Endothelial cell of umbilical vein (primary cell): Measurements from ENCODE around the gene NUP214. TPM values are rescaled to one million over a fixed set of nuclear protein-coding genes. Genes with fewer than 3 reads are reported as not detected.

Source experiments
- BruUV-seq: library from RNA; stranded (reverse); fragments of 400-500 nt; replicated peaks from 2 replicates; lab custom pipeline; 2021; lab: Mats Ljungman, UMichigan
- CTCF ChIA-PET: fragments of 300-600, 350-600 bp; sonication (Branson Sonifier 250); formaldehyde crosslinking; loops from one replicate; lab custom pipeline; 2021; ENCODE audit warnings: antibody characterized with exemption, inconsistent platforms; lab: Charles Lee
- POLR2A ChIA-PET: fragments of 300-600, 350-600 bp; sonication (Branson Sonifier 250); formaldehyde crosslinking; loops from one replicate; lab custom pipeline; 2021; ENCODE audit warnings: antibody characterized with exemption, inconsistent platforms; lab: Charles Lee
- DNase-seq: peaks from one replicate; pipeline ENCODE4 v3.0.0-alpha.2; 2011; ENCODE audit warnings: low read depth, low spot score
- FAIRE-seq: peaks from 2 replicates; lab custom pipeline; 2011; peaks lifted over from hg19 to GRCh38; lab: Jason Lieb, UNC
- H2AFZ ChIP-seq: 2 replicates; pipeline ENCODE4 v1.6.0; 2012; ENCODE audit warnings: low read depth, low read length, control low read depth, inconsistent platforms
- H3K27ac ChIP-seq: 2 replicates; pipeline ENCODE4 v1.5.1; 2011; ENCODE audit warnings: low read depth, mild to moderate bottlenecking, control low read depth, low read length, moderate library complexity; ENCODE audit not compliant: insufficient read depth
- H3K27me3 ChIP-seq, 2 experiments: 2 replicates each; pipeline versions ENCODE4 v1.6.0 to v1.6.1; 2011; ENCODE audit warnings: low read length in 2 of 2, mixed read lengths in 1 of 2; ENCODE audit not compliant: control insufficient read depth in 2 of 2, insufficient read depth in 2 of 2
- H3K36me3 ChIP-seq, 2 experiments: 2 replicates in 1 of 2; 3 replicates in 1 of 2; pipeline ENCODE4 v1.5.1; 2011; ENCODE audit warnings: low read length in 2 of 2, mild to moderate bottlenecking in 1 of 2, moderate library complexity in 1 of 2; ENCODE audit not compliant: control insufficient read depth in 2 of 2, insufficient read depth in 2 of 2; ENCODE audit errors: extremely low read depth in 1 of 2
- H3K4me1 ChIP-seq: 3 replicates; pipeline ENCODE4 v1.5.1; 2011; ENCODE audit warnings: mild to moderate bottlenecking, low read length; ENCODE audit not compliant: control insufficient read depth, insufficient read depth; ENCODE audit errors: extremely low read depth
- H3K4me2 ChIP-seq: 2 replicates; pipeline ENCODE4 v1.6.1; 2011; ENCODE audit warnings: low read length, control low read depth, mixed read lengths; ENCODE audit not compliant: insufficient read depth
- H3K4me3 ChIP-seq, 3 experiments: fragments of 200-600 bp in 1 of 3; sonication (generic), shearing (Covaris generic) in 1 of 3; replicated peaks in 1 of 3; 2 replicates each; pipeline ENCODE4 v1.5.1; 2011 to 2016; ENCODE audit warnings: control low read depth in 3 of 3, low read length in 3 of 3, mild to moderate bottlenecking in 2 of 3, inconsistent platforms in 1 of 3, low read depth in 1 of 3, moderate library complexity in 1 of 3; ENCODE audit not compliant: insufficient read depth in 1 of 3
- H3K79me2 ChIP-seq: 2 replicates; pipeline ENCODE4 v1.6.0; 2012; ENCODE audit warnings: low read length, inconsistent platforms; ENCODE audit not compliant: control insufficient read depth, insufficient read depth
- H3K9ac ChIP-seq: replicated peaks from 2 replicates; pipeline ENCODE3; 2011; ENCODE audit warnings: low read length, control low read depth; ENCODE audit not compliant: insufficient read depth; ENCODE audit errors: extremely low read depth
- H3K9me1 ChIP-seq: replicated peaks from 3 replicates; pipeline ENCODE4 v1.6.0; 2011; ENCODE audit warnings: mild to moderate bottlenecking, low read length; ENCODE audit not compliant: control insufficient read depth, insufficient read depth; ENCODE audit errors: extremely low read depth
- H3K9me3 ChIP-seq: replicated peaks from 2 replicates; pipeline ENCODE4 v1.5.1; 2012; ENCODE audit warnings: low read length, inconsistent platforms; ENCODE audit not compliant: control insufficient read depth, insufficient read depth
- H4K20me1 ChIP-seq: replicated peaks from 2 replicates; pipeline ENCODE3; 2011; ENCODE audit warnings: mild to moderate bottlenecking, low read length; ENCODE audit not compliant: control insufficient read depth, insufficient read depth; ENCODE audit errors: extremely low read depth
- EZH2 ChIP-seq: IDR thresholded peaks from 2 replicates; pipeline ENCODE4 v1.6.1; 2012; ENCODE audit warnings: borderline replicate concordance, low read depth, mild to moderate bottlenecking, moderate library complexity, low read length, inconsistent platforms; ENCODE audit not compliant: severe bottlenecking
- FOS ChIP-seq: IDR thresholded peaks from 2 replicates; pipeline ENCODE4 v1.6.1; 2011; ENCODE audit warnings: mild to moderate bottlenecking, low read length, moderate library complexity, borderline replicate concordance; ENCODE audit not compliant: insufficient read depth
- GATA2 ChIP-seq: IDR thresholded peaks from 2 replicates; pipeline ENCODE4 v1.7.0; 2011; ENCODE audit warnings: low read depth, mild to moderate bottlenecking, moderate library complexity, mixed read lengths, low read length; ENCODE audit not compliant: insufficient read length, insufficient read depth
- JUN ChIP-seq: IDR thresholded peaks from 2 replicates; pipeline ENCODE4 v1.6.1; 2011; ENCODE audit warnings: borderline replicate concordance, low read depth; ENCODE audit not compliant: insufficient read length, insufficient read depth
- MYC ChIP-seq: IDR thresholded peaks from one replicate; pipeline ENCODE4 v1.6.1; 2011; ENCODE audit warnings: mild to moderate bottlenecking, low read depth, low read length
- POLR2A ChIP-seq: IDR thresholded peaks from 2 replicates; pipeline ENCODE4 v1.6.1; 2012; ENCODE audit warnings: low read depth, mild to moderate bottlenecking, control low read depth, low read length
- POLR2AphosphoS5 ChIP-seq: IDR thresholded peaks from 2 replicates; pipeline ENCODE4 v1.6.1; 2012; ENCODE audit warnings: low read depth, mild to moderate bottlenecking, control low read depth, low read length, moderate library complexity; ENCODE audit not compliant: insufficient read depth
- dilution Hi-C: fragments of 300-500 bp; cut with MboI; formaldehyde crosslinking; loops from one replicate; pipeline ENCODE4 v1.15.0; 2019; ENCODE audit warnings: low sequenced_read_pairs; ENCODE audit not compliant: extremely low pct_ligation_motif_present
- intact Hi-C: fragments of 100-400 bp; cut with micrococcal nuclease; formaldehyde crosslinking; loops from one replicate; pipeline ENCODE4 v1.10.0; 2022
- polyA plus RNA-seq, 4 experiments: library from polyadenylated mRNA; depleted of rRNA in 3 of 4; stranded (reverse) in 3 of 4; unstranded in 1 of 4; fragments of >200 nt; gene quantifications; 2 replicates each; pipeline versions ENCODE4 v1.2.1 to v1.2.3, GENCODE V29; 2011 to 2012; ENCODE audit warnings: missing spikeins in 1 of 4
- total RNA-seq: library from RNA; stranded (reverse); gene quantifications from 2 replicates; pipeline ENCODE4 v1.2.3, GENCODE V29; 2021
- TF ChIP-seq, protein P1 (sequence below), 2 donors: IDR thresholded peaks; 1 replicate in 1 of 2; 2 replicates in 1 of 2; pipeline ENCODE4 v1.5.1; 2011; ENCODE audit warnings: low read length in 2 of 2, mild to moderate bottlenecking in 2 of 2, moderate library complexity in 2 of 2, control low read depth in 1 of 2, inconsistent platforms in 1 of 2, low read depth in 1 of 2; ENCODE audit not compliant: insufficient read depth in 1 of 2; ENCODE audit errors: extremely low read depth in 1 of 2
- TF ChIP-seq, protein P2 (sequence below): IDR thresholded peaks from 2 replicates; pipeline ENCODE4 v1.6.1; 2011; ENCODE audit not compliant: insufficient read depth, insufficient read length

The NUP214 gene
- total and polyA plus RNA-seq, 2 donors (not counting 3 experiments of a cell fraction or from before 2014, with no cell fraction given) = 28.7 to 65.9 TPM

DNA sequence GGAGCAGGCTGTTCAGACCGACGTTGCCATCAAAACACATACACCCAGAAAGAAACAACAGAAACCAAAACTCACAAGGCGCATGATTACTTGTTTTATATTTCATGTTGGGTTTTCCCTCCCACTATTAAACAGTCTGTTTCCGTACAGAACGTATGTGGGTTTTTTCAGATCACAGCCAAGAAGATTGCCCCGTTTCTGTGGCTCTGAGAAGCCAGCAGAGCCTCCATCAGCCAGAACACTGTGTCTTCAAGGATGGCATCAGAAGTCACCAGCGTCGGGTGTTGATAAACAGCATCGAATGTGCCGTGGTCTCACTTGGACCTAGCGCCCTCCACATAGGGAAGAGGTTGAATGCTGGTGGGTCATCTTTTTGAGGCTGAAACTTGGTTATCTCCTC, 108.2 kb downstream of the NUP214 start:
- BruUV-seq = no TSS peak
- no peak overlapping the region for H3K4me3 ChIP-seq
- dilution Hi-C loops = no loop called here
- H3K9me1 ChIP-seq = no peaks in the 10 kb centered on the region
- H4K20me1 ChIP-seq = no peaks in the 10 kb centered on the region
- no peaks in the 10 kb centered on the region for H3K79me2 ChIP-seq
- no peak overlapping the region for H3K4me2 ChIP-seq
- H3K27me3 ChIP-seq = no peaks in the 10 kb centered on the region
- FAIRE-seq (no peak), DNase-seq (no peak)
- H3K9ac ChIP-seq = no peak overlapping the region
- no peak overlapping the region for H2AFZ ChIP-seq
- peaks cover 33% of the 10 kb centered on the region for H3K4me1 ChIP-seq
- ChIA-PET POLR2A (no interaction called here), CTCF (no interaction called here)
- H3K27ac ChIP-seq = no peak overlapping the region
- H3K9me3 ChIP-seq = no peaks in the 10 kb centered on the region
- TF ChIP-seq, protein P1, sequence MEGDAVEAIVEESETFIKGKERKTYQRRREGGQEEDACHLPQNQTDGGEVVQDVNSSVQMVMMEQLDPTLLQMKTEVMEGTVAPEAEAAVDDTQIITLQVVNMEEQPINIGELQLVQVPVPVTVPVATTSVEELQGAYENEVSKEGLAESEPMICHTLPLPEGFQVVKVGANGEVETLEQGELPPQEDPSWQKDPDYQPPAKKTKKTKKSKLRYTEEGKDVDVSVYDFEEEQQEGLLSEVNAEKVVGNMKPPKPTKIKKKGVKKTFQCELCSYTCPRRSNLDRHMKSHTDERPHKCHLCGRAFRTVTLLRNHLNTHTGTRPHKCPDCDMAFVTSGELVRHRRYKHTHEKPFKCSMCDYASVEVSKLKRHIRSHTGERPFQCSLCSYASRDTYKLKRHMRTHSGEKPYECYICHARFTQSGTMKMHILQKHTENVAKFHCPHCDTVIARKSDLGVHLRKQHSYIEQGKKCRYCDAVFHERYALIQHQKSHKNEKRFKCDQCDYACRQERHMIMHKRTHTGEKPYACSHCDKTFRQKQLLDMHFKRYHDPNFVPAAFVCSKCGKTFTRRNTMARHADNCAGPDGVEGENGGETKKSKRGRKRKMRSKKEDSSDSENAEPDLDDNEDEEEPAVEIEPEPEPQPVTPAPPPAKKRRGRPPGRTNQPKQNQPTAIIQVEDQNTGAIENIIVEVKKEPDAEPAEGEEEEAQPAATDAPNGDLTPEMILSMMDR (IDR thresholded peaks at IDR 0.05; ENCODE audit: extremely low read depth in 1 of 2, insufficient read depth in 1 of 2, low read depth in 1 of 2, low read length in 2 of 2) = no peak
- TF ChIP-seq POLR2A = no peak
- TF ChIP-seq, protein P2, sequence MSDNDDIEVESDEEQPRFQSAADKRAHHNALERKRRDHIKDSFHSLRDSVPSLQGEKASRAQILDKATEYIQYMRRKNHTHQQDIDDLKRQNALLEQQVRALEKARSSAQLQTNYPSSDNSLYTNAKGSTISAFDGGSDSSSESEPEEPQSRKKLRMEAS = no peak
- no peak for TF ChIP-seq JUN
- TF ChIP-seq FOS = no peak
- no peak for TF ChIP-seq GATA2
- no peak for TF ChIP-seq EZH2
- TF ChIP-seq POLR2AphosphoS5 = no peak
- TF ChIP-seq MYC = no peak
- peaks cover 0 to 25% of the 10 kb centered on the region in 2 experiments for H3K36me3 ChIP-seq
- intact Hi-C loops = no loop called here
